GM18858 (cell line): ENCODE data around the gene NOXRED1.
"Not testable (repeated sequence)": the region's sequence is repeated elsewhere in the genome, so short reads cannot be mapped to it uniquely, and the experiment has no call there.

Experiments
- ATAC-seq: cut with Tn5 transposase; IDR thresholded peaks from one replicate; pipeline ENCODE4 v1.9.1; 2021; ENCODE audit not compliant: unreplicated experiment

The NOXRED1 gene

GRCh38 chr14:77415403-77416030, 7.8 kb downstream of the NOXRED1 start:
- ATAC-seq: not testable (repeated sequence)

DNA sequence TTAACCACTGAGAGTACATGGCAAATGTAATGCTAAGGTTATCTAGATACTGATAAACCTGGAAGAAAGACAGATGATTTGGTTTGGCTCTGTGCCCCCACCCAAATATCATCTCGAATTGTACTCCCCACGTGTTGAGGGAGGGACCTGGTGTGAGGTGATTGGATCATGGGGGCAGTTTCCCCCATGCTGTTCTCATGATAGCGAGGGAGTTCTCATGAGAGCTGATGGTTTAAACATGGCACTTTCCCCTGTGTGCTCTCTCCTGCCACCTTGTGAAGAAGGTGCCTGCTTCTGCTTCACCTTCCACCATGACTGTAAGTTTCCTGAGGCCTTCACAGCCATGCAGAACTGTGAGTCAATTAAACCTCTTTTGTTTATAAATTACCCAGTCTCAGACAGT, 14.2 kb downstream of the NOXRED1 start:
- ATAC-seq: no peak

- ATAC-seq: no peak
Measured at GRCh38 chr14:77407158-77407557, 16.2 kb downstream of the NOXRED1 start.

DNA sequence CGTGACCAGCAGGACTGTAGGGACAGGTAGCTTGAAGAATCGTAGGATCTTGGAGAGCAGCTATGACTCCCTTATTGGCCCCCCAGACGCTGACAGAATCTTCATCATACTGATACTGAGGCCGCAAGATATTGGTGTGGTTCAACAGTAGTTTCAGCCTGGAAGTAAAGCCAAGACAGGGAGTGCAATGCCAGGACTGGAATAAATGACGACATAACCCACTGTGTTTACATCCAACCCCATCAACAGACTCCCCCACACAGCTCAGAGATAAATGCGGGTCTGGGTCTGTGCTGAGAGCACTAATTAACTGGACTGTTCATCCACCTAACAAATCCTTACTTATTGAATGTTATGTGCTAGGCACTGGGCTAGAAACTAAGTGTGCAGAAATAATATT, 16.6 kb downstream of the NOXRED1 start:
- no peak for ATAC-seq

- no peak for ATAC-seq
Measured at GRCh38 chr14:77406086-77406485, 17.2 kb downstream of the NOXRED1 start.

GRCh38 chr14:77403768-77404167, 19.6 kb downstream of the NOXRED1 start:
- ATAC-seq: no peak

- no peak for ATAC-seq
Measured at GRCh38 chr14:77400216-77400615, 23.1 kb downstream of the NOXRED1 start.

DNA sequence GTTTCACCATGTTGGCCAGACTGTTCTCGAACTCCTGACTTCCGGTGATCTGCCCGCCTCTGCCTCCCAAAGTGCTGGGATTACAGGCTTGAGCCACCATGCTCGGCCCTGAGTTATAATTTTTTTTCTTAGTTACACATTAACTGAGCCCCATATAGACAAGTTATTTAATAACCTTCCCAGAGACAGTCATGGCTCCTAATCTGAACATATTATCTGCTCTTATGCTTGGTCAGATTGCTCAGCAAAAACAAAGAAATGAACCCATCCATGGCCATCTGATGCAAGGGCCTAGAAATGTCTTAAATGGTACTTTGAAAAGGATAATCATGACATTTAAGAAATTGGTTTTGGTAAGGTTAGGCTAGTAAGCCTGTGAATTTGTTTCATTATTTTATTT, 33.1 kb downstream of the NOXRED1 start:
- no peak for ATAC-seq

DNA sequence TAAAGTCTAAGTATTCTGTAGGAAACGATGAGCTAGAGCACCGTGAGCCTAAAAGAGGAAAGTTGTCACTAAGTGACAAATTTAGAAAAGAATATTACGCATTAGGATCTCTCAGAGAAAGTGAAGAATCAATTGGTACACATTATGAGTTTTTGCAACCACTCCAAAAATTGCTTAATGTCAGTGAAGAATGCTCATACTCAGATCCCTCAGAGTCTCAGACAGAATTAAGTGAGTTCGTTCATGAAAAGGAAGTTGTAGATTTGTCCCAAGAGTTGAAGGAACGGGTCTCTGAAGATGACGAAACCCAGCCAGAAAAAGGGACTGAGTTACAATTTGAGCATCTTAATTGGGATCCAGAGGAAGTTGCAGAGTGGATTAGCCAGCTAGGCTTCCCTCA, 44.6 kb downstream of the NOXRED1 start:
- ATAC-seq: no peak

- no peak for ATAC-seq
Measured at GRCh38 chr14:77377502-77377844, 45.9 kb downstream of the NOXRED1 start.

- ATAC-seq: peak; percentile 59
Measured at GRCh38 chr14:77376771-77377501, 46.4 kb downstream of the NOXRED1 start, which contains the start of the genes SAMD15 and TMED8. SAMD15 (plus strand) TSS chr14:77377379; CDS start chr14:77377419, 40 bp downstream. TMED8 (minus strand) TSS chr14:77377094; CDS start chr14:77377053, 41 bp downstream.

DNA sequence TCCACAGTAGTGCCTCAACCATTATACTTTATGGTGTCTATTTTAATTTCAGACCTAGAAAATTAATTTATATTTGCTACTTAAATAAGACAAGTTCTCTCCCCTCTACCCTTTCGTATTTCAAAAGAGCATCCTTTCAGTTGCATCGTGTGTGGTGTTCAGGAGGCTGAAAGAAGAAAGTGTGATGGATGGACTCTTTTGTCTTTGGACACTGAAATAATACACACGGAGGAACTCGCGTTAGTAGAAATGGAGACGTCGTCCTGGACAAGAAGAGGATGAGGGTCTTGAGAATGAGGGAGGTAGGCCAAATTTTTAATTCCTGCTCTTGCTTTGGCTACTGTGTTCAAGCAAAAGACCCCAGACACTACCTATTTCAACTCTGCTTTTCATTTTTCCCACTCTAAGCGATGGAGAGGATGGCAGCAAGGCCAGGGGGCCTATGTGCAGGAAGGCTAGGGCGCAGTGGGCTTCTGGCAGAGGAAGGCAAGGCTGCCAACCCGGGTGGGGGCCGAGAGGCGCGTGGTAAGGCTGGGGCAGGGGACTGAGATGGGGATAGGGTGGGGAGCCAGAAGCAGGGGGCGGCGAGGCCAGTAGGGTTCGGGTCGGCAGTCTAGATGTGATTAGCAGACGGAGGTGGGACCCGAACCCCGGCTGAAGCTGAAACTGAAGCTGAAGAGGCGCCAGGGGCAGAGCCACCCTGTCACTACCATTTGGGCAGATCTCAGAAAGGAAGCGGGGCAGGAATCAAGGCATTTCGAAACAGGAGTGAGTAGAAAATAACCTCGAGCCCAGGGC, 47.2 kb downstream of the NOXRED1 start:
- ATAC-seq: peak; percentile 1

- no peak for ATAC-seq
Measured at GRCh38 chr14:77375164-77375950, 48.0 kb downstream of the NOXRED1 start.

DNA sequence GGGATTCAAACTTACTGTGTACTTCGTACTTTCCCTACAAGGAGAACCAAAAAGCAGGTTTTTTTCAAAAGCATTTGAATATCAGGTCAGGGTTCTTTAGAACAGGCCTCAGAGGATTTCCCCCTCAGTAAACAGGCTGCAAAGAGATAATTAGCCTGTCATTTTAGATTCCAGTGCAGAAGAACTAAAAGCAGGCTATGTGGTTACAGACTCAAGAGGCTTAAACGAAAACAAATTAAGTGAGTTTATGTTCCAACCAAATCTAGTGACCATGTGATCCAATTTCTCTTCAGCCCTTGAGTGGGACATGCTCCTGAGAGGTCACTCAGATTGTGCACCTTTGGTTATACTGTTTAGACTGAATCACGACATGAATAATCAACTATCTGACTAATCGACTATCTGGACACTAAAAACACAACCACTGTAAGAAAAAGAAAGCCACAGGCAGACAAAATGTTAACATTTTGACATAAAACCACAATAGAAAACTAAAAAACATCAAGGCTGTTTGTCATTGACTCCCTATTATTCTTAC, 51.0 kb downstream of the NOXRED1 start:
- peak; percentile 36 for ATAC-seq

GRCh38 chr14:77369285-77369684, 54.0 kb downstream of the NOXRED1 start:
- no peak for ATAC-seq

DNA sequence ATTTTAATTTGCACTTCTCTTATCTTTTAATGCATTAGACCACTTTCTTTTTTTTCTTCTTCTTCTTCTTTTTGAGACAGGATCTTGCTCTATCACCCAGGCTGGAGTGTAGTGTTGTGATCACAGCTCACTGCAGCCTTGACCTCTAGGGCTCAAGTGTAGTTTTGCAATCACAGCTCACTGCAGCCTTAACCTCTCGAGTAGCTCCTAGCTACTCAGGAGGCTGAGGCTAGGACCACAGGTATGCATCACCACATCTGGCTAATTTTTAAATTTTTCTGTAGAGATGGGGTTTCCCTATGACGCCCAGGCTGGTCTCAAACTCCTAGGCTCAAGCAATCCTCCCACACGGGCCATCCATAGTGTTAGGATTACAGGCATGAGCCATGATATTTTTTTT, 59.2 kb downstream of the NOXRED1 start:
- ATAC-seq: no peak

DNA sequence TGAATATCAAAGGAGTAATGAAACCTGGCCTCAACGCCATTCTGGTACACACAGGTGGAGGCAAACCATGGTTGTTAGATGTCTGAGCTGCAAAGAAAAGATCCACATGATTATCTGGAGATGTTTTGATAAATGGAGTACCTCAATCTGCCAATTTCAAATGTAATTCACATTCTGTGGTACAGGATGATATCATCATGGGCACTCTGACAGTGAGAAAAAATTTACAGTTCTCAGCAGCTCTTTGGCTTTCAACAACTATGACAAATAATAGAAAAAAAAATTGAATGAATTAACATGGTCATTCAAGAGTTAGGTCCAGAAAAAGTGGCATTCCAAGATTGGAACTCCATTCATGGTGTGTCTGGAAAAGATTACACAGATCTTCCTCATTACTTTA, 63.7 kb downstream of the NOXRED1 start:
- no peak for ATAC-seq

DNA sequence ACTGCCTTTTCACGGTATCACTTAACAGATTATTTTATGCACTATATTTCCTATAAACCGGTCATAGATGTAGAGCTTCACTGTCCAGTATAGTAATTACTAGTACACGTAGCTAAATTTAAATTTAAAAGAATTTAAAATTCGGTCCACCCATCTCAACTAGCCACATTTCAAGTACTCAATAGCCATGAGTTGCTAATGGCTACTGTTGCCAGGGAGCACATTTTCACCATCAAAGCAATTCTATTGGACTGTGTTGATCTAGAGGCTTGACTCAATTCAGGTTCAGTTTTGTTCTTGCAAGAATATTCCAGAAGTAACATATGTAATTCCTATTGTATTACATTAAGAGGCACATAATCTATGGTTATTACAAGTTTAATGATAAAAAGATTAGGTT, 66.4 kb downstream of the NOXRED1 start:
- ATAC-seq: no peak

DNA sequence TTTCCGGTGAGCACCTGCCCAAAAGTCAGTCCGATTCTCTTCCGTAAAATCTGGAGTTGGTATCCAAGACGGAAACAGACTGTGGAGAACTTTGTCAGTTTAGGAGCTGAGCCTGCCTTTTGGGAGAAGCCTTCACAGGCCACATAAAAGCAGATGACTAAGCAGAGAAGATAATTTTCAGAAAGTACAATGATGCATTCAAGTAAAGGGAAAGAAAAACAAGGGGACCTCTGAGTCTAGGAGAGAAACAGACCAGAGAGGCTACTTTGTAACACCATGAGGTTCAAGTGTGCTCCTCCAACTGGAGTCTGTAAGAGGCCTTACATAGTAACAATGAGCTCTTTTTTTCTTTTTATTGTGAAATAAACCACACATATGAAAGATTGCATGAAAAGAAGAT, 67.5 kb downstream of the NOXRED1 start:
- no peak for ATAC-seq

DNA sequence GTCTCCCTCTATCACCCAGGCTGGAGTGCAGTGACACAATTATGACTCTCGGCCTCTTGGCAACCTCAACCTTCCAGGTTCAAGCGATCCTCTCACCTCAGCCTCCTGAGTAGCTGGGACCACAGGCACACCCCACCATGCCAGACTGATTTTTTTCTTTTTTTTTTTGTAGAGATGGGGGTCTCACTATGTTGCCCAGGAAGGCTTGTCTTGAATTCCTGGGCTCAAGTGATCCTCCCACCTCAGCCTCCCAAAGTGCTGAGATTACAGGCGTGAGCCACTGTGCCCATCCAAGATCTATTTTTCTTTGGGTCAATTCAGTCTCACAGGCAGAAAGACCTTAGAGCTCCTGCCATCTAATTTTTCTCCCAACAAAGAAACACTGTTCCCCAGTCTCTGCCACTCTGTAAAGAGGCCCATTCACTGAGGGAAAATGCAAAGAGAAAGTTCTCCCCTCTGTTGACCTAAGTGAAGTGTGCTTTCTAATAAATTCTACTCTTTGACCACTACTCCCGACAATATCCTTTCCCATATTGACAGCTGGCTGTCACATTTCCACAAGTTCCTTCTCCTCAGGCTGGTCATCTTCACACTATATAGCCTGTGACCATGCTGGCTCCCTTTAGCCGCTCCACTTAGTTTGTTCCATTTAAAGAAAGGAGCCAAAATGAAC, 69.7 kb downstream of the NOXRED1 start:
- ATAC-seq: no peak
